H9 (cell line): ENCODE data around the gene ZBTB9. TPM values are rescaled to one million over a fixed set of nuclear protein-coding genes. Genes with fewer than 3 reads are reported as not detected.

Experiments used
- DNase-seq: peaks from one replicate; pipeline ENCODE4 v3.0.0-alpha.2; 2017
- H2AFZ ChIP-seq: one replicate; pipeline ENCODE4 v1.6.1; 2013; ENCODE audit warnings: mild to moderate bottlenecking, low read length, control low read depth, moderate library complexity
- H2AK5ac ChIP-seq: 2 replicates; pipeline ENCODE4 v1.6.1; 2013; ENCODE audit warnings: low read length, control low read depth, mixed read lengths; ENCODE audit not compliant: insufficient read length
- H2BK120ac ChIP-seq: one replicate; pipeline ENCODE4 v1.6.1; 2013; ENCODE audit warnings: low read depth, mild to moderate bottlenecking, low read length, control low read depth, inconsistent platforms; ENCODE audit not compliant: poor library complexity, severe bottlenecking
- H2BK12ac ChIP-seq: 2 replicates; pipeline ENCODE4 v1.6.1; 2013; ENCODE audit warnings: low read length, control low read depth, mixed read lengths, low read depth; ENCODE audit not compliant: insufficient read length
- H2BK15ac ChIP-seq: 2 replicates; pipeline ENCODE4 v1.6.1; 2013; ENCODE audit warnings: low read depth, low read length, control low read depth
- H2BK20ac ChIP-seq: one replicate; pipeline ENCODE4 v1.6.1; 2013; ENCODE audit warnings: low read depth, mild to moderate bottlenecking, low read length, control low read depth, inconsistent platforms; ENCODE audit not compliant: poor library complexity, severe bottlenecking
- H2BK5ac ChIP-seq: 2 replicates; pipeline ENCODE4 v1.6.1; 2013; ENCODE audit warnings: low read length, control low read depth, mixed read lengths; ENCODE audit not compliant: insufficient read length
- H3K14ac ChIP-seq: 2 replicates; pipeline ENCODE4 v1.6.1; 2013; ENCODE audit warnings: low read length, control low read depth; ENCODE audit not compliant: insufficient read depth
- H3K18ac ChIP-seq: 2 replicates; pipeline ENCODE4 v1.6.1; 2013; ENCODE audit warnings: low read depth, mild to moderate bottlenecking, mixed read lengths, low read length, control low read depth; ENCODE audit not compliant: insufficient read length
- H3K23ac ChIP-seq: 2 replicates; pipeline ENCODE4 v1.6.1; 2013; ENCODE audit warnings: low read length, control low read depth, mixed read lengths, low read depth; ENCODE audit not compliant: insufficient read length
- H3K23me2 ChIP-seq: 2 replicates; pipeline ENCODE4 v1.6.1; 2013; ENCODE audit warnings: low read depth, mild to moderate bottlenecking, mixed read lengths, low read length, control low read depth; ENCODE audit not compliant: insufficient read length, poor library complexity, severe bottlenecking
- H3K27ac ChIP-seq: 2 replicates; pipeline ENCODE4 v1.5.1; 2013; ENCODE audit warnings: low read length, control low read depth, mixed read lengths, low read depth; ENCODE audit not compliant: insufficient read length
- H3K27me3 ChIP-seq: 2 replicates; pipeline ENCODE4 v1.6.1; 2013; ENCODE audit warnings: low read length, control low read depth, inconsistent platforms; ENCODE audit not compliant: insufficient read depth
- H3K4ac ChIP-seq: 2 replicates; pipeline ENCODE4 v1.6.1; 2013; ENCODE audit warnings: low read depth, mild to moderate bottlenecking, control low read depth, inconsistent platforms, low read length, moderate library complexity
- H3K4me1 ChIP-seq: 2 replicates; pipeline ENCODE4 v1.6.1; 2013; ENCODE audit warnings: low read length, control low read depth, inconsistent platforms; ENCODE audit not compliant: insufficient read depth
- H3K4me2 ChIP-seq: 2 replicates; pipeline ENCODE4 v1.6.1; 2013; ENCODE audit warnings: low read length, control low read depth, mixed read lengths; ENCODE audit not compliant: insufficient read length, insufficient read depth
- H3K56ac ChIP-seq: 2 replicates; pipeline ENCODE4 v1.6.1; 2013; ENCODE audit warnings: low read depth, mild to moderate bottlenecking, mixed read lengths, low read length, control low read depth; ENCODE audit not compliant: insufficient read length
- H3K79me1 ChIP-seq: 2 replicates; pipeline ENCODE4 v1.6.1; 2013; ENCODE audit warnings: low read depth, mild to moderate bottlenecking, moderate library complexity, low read length, control low read depth, inconsistent platforms; ENCODE audit not compliant: insufficient read depth, poor library complexity, severe bottlenecking
- H3K79me2 ChIP-seq: 2 replicates; pipeline ENCODE4 v1.6.1; 2013; ENCODE audit warnings: low read length, control low read depth, inconsistent platforms; ENCODE audit not compliant: insufficient read depth
- H3K9ac ChIP-seq: 2 replicates; pipeline ENCODE4 v1.6.1; 2013; ENCODE audit warnings: low read length, control low read depth, mixed read lengths; ENCODE audit not compliant: insufficient read length; ENCODE audit errors: extremely low read depth
- H3K9me3 ChIP-seq: one replicate; pipeline ENCODE4 v1.6.1; 2013; ENCODE audit warnings: low read depth, low read length, inconsistent platforms; ENCODE audit not compliant: control insufficient read depth
- H3T11ph ChIP-seq: one replicate; pipeline ENCODE4 v1.6.1; 2013; ENCODE audit warnings: mild to moderate bottlenecking, low read length, control low read depth, inconsistent platforms
- H4K20me1 ChIP-seq: one replicate; pipeline ENCODE4 v1.6.1; 2013; ENCODE audit not compliant: control insufficient read depth, insufficient read length, insufficient read depth
- H4K5ac ChIP-seq: 2 replicates; pipeline ENCODE4 v1.6.1; 2013; ENCODE audit warnings: low read depth, mild to moderate bottlenecking, mixed read lengths, low read length, control low read depth; ENCODE audit not compliant: insufficient read length
- H4K8ac ChIP-seq: replicated peaks from 2 replicates; pipeline ENCODE4 v1.6.1; 2013; ENCODE audit warnings: low read length, control low read depth, mixed read lengths, low read depth; ENCODE audit not compliant: insufficient read length
- H4K91ac ChIP-seq: 2 replicates; pipeline ENCODE4 v1.6.1; 2013; ENCODE audit warnings: low read depth, mild to moderate bottlenecking, moderate library complexity, mixed read lengths, low read length, control low read depth; ENCODE audit not compliant: insufficient read length
- H3K27ac Mint-ChIP-seq, 3 experiments: 2 replicates in 2 of 3; 3 replicates in 1 of 3; pipeline ENCODE4 v1.8.0; 2020 to 2021; ENCODE audit warnings: mixed read lengths in 3 of 3, mild to moderate bottlenecking in 1 of 3, moderate library complexity in 1 of 3
- H3K27me3 Mint-ChIP-seq: 2 replicates; pipeline ENCODE4 v1.8.0; 2021; ENCODE audit warnings: low read depth, mild to moderate bottlenecking, moderate library complexity, mixed read lengths
- H3K36me3 Mint-ChIP-seq, 3 experiments: 2 replicates in 2 of 3; 3 replicates in 1 of 3; pipeline ENCODE4 v1.8.0; 2020 to 2021; ENCODE audit warnings: low read depth in 3 of 3, mixed read lengths in 3 of 3; ENCODE audit not compliant: insufficient read depth in 1 of 3
- H3K4me1 Mint-ChIP-seq, 2 experiments: 2 replicates each; pipeline ENCODE4 v1.8.0; 2020; ENCODE audit warnings: mixed read lengths in 2 of 2
- H3K4me3 Mint-ChIP-seq, 2 experiments: 2 replicates in 1 of 2; 3 replicates in 1 of 2; pipeline ENCODE4 v1.8.0; 2020 to 2021; ENCODE audit warnings: mild to moderate bottlenecking in 2 of 2, mixed read lengths in 2 of 2, moderate library complexity in 1 of 2
- H3K9me3 Mint-ChIP-seq, 2 experiments: 2 replicates in 1 of 2; 3 replicates in 1 of 2; pipeline ENCODE4 v1.8.0; 2020; ENCODE audit warnings: mild to moderate bottlenecking in 2 of 2, mixed read lengths in 2 of 2, moderate library complexity in 1 of 2
- WGBS: extraction: QIAGEN DNeasy Blood & Tissue Kit; methylation state at CpG from one replicate; pipeline ENCODE4 v1.1.7; 2013; ENCODE audit warnings: missing lambda C conversion rate, low lambda C conversion rate, mixed read lengths; ENCODE audit not compliant: insufficient read length; ENCODE audit errors: extremely low coverage; 5-methylcytosine and 5-hydroxymethylcytosine counted together
- total RNA-seq: library from RNA; stranded (reverse); gene quantifications from 2 replicates; pipeline ENCODE4 v1.2.1, GENCODE V29; 2021
- TF ChIP-seq, protein P1 (sequence below): fragments of 200-600 bp; sonication (generic); conservative IDR thresholded peaks from 3 replicates; pipeline ENCODE4 v1.8.0; 2021; ENCODE audit warnings: antibody characterized with exemption, mild to moderate bottlenecking

Gene ZBTB9
- total RNA-seq, 1 experiment from 2014 or later: 53.1 TPM

DNA sequence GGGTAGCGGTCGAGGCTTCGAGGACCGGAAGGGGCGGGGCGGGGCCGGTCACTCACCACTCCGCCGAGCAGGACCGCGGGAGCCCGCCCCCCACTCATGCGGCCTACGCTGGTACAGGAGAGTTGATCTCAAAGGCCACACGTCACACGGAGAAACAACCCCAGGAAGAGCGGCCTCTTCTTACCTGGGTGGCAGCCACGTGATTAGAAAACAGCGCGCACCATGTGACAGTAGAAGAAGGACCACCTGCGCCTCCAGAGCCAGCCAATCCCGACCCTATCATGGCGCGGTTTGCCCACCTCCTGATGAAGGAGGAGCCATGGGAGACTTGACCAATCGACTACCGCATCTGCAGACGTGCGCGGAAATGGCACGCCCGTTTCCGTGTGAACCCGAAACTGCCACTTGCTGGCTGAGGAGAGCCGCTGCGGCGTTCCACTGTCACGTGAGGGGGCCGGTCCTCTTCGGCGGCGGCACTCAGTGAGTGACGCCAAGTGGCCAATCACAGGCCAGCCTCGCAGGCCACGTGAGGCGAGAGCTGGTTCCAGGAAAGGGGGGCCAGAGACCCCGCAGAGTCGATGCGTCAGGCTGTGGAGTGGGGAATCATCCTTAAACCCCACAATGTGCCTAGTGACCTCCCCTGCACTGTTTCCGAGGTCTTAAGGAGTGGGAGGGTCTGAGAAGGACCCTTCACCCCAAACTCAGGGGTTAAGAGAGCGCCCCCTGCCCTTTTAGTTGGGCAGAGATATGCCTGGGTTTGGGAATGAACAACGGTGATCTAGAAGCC lies 36.3 kb upstream of the ZBTB9 start, which contains the start of gene CUTA:
TSS of gene CUTA (minus strand) at position 205 of the 787 bp plus-strand sequence. CDS start at position 98, 107 bp downstream.
- Histone ChIP-seq H3K23me2 (peaks cover 21% of the 10 kb centered on the region), H3K23ac (no peak within 1 kb of the TSS), H2AK5ac (no peak within 1 kb of the TSS), H4K8ac (no peak within 1 kb of the TSS), H3K18ac (peak within 1 kb of the TSS; percentile 50), H3K27me3 (no peaks in the 10 kb centered on the region), H3T11ph (peak within 1 kb of the TSS; percentile 68), H3K14ac (peak within 1 kb of the TSS; percentile 39), H3K4me2 (peak within 1 kb of the TSS; percentile 96), H3K9me3 (no peaks in the 10 kb centered on the region), H4K91ac (no peak within 1 kb of the TSS), H2BK120ac (no peak within 1 kb of the TSS), H4K5ac (peak within 1 kb of the TSS; percentile 7), H4K20me1 (no peaks in the 10 kb centered on the region), H2BK12ac (peak within 1 kb of the TSS; percentile 3), H2BK15ac (no peak within 1 kb of the TSS), H3K79me2 (peaks cover 10% of the 10 kb centered on the region; the same call in 1 of the 2 replicates), H3K4ac (peak within 1 kb of the TSS; percentile 6; the same call in 1 of the 2 replicates), H2AFZ (no peak within 1 kb of the TSS), H3K9ac (peak within 1 kb of the TSS; percentile 81), H2BK20ac (no peak within 1 kb of the TSS), H2BK5ac (peak within 1 kb of the TSS; percentile 25), H3K79me1 (no peaks in the 10 kb centered on the region), H3K56ac (no peak within 1 kb of the TSS), H3K4me1 (peaks cover 3% of the 10 kb centered on the region; the same call in 1 of the 2 replicates), H3K27ac (peak within 1 kb of the TSS; percentile 84)
- WGBS: no CpG with 5 or more reads among the region's 51 CpGs
- H3K27ac Mint-ChIP-seq: peak within 1 kb of the TSS; percentile 98 to 100 (median 98)
- peak; percentile 100 for DNase-seq
- H3K4me3 Mint-ChIP-seq: peak within 1 kb of the TSS; percentile 97 to 98
- peaks cover 30 to 54% (median 50%) of the 10 kb centered on the region in 3 experiments for H3K36me3 Mint-ChIP-seq
- TF ChIP-seq, protein P1, sequence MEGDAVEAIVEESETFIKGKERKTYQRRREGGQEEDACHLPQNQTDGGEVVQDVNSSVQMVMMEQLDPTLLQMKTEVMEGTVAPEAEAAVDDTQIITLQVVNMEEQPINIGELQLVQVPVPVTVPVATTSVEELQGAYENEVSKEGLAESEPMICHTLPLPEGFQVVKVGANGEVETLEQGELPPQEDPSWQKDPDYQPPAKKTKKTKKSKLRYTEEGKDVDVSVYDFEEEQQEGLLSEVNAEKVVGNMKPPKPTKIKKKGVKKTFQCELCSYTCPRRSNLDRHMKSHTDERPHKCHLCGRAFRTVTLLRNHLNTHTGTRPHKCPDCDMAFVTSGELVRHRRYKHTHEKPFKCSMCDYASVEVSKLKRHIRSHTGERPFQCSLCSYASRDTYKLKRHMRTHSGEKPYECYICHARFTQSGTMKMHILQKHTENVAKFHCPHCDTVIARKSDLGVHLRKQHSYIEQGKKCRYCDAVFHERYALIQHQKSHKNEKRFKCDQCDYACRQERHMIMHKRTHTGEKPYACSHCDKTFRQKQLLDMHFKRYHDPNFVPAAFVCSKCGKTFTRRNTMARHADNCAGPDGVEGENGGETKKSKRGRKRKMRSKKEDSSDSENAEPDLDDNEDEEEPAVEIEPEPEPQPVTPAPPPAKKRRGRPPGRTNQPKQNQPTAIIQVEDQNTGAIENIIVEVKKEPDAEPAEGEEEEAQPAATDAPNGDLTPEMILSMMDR: peak; percentile 72
- H3K9me3 Mint-ChIP-seq: no peaks in the 10 kb centered on the region
- peaks cover 1% of the 10 kb centered on the region for H3K27me3 Mint-ChIP-seq
- peaks cover 53 to 69% of the 10 kb centered on the region in 2 experiments for H3K4me1 Mint-ChIP-seq
